Daoy (cell line): ENCODE data around the gene FDXR. TPM values are rescaled to one million over a fixed set of nuclear protein-coding genes. Genes with fewer than 3 reads are reported as not detected.

Experiments
- DNase-seq: peaks from one replicate; pipeline ENCODE4 v3.0.0-alpha.2; 2015; ENCODE audit warnings: low read depth
- total RNA-seq: library from RNA; depleted of rRNA; stranded (reverse); fragments of >200 nt; shearing (Covaris generic); gene quantifications from 2 replicates; pipeline ENCODE4 v1.2.3, GENCODE V29; 2014

Gene FDXR
- total RNA-seq, 1 experiment from 2014 or later, result 13.1 TPM

DNA sequence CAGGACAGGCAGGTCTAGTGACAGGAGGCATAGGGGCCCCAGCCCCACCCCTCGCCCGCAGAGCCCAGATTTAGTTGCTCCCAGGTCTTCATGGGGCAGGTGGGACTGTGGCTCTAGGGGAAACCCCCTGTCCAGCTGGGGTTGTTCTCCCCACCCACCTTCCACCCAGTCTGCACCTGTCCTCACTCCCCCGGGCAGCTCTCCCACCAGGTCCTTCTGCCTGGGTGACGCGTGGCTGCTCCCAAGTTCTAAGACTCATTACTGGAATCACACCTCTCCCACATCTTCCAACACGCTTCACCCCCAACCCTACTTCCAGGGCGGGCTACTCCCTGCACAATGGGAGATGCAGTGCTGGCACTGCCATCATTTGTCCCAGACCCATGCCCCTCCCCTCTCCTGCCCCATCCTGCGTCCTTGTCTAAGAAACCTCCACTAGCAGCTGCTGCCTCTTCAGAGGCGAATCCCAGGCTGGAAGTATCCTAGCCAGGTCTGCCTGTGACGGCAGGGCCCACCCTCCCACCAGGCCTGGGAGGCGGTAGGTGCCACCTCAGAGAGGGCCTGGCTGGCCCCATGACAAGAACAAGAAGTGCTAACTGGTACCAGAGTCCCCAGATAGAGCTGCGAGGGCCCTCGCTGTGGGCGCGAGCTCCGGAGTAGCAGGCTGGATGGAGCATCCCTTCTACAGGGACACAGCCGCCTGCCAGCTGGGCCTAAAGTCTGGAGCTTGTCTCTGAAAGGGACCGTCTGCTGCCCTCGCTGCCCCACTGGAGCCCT, 35.9 kb downstream of the FDXR start:
- no peak for DNase-seq

DNA sequence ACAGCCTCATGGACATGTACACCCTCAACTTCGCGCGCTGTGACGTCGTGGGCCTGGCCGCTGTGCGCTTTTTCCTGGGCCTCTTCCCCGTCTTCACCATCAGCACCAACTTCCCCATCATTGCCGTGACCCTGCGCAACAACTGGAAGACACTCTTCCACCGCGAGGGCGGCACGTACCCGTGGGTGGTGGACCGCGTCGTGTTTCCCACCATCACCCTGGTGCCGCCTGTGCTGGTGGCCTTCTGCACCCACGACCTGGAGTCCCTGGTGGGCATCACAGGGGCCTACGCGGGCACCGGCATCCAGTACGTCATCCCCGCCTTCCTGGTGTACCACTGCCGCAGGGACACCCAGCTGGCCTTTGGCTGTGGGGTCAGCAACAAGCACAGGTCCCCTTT, 36.6 kb downstream of the FDXR start:
- DNase-seq, result no peak

DNA sequence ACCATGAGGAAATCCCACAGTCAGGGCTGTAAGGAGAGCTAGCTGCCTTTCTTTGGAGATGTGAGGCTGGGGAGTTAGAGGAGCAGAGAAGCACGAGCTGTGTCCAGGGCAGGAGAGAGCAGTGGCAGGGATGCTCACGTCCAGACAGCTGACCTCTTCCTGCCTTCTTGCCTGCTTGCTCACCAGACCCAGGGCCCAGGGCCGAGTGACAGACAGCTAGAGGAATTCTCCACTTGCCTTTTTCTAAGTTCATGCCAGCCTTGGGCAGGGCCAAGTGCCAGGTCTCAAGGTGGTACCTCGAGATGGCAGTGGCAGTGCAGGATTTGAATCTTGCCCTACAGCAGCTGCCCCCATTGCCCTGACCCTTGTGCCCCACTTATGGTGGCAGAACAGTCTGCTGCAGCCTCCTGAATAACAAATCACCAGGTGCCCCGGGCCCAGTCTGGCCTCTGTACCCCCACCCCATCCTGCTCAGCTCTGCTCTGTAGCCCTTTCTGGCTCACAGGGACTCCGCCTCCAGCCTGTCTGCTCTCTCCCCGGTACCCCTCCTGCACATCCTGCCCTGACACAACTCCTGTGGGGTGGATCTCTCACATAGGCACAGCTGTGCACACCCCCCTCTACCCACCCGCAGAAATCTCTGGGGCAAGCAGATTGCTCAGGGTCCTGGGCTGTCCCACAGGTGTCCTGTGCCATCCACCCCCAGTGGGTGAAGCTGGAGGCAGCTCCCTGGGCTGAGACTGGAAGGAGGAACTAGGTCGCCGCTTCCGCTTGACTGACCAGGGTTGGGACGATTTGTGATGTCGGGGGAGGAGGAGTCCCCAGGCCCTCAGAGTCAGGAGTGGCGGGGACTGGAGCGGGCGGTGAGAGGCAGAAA, 39.1 kb downstream of the FDXR start:
- no peak for DNase-seq

DNA sequence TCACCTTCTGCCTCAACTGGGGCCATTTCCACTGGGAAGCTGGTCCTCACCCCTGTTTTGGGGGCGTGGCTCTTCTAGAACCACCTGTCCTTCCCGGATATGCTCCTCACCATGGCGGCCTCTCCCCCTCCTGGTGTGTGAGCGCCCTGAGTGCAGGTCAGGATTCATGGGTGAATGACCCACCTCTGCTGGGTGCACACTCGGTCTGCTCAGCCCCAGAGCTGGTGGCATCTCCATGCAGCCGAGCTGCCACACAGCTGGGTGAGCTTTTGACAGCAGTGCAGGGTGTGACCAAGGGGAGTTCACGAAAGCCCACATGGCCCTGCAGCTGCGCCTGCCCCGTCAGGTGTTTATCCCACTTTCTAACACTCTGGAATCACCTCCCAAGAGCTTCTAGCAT, 40.4 kb downstream of the FDXR start:
- no peak for DNase-seq

DNA sequence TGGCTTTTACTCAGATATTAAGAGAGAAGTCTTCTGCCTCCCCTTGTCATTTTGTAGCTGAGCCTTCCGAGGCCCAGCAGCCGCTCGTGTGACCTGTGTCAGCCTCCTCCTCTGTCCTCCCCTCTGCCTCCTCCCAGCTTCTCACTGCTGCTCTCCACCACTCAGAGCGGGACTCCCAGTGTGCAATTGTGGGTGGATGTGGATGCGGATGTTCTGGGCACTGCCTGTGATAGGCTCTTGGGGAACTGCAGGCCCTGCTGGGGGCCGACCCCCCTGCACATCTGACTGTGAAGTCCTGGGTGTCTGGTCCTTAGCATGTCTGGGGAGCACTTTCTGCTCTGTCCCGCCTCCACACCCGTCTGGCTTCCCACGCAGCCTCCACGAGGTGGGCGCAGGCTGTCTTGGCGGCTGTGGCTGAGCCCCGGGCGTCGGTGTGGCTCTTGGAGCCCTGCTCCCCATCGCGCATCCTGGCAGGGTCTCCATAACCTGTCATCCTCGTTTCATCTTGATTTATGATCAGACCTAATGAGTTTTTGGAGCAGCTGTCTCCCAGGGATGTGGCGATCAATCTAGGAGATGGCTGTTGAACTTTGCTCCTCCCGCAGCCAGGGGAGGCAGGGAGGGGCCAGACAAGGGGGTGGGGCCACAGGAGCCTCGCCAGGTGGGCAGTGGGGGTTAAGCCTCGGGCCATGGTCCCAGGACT, 41.2 kb downstream of the FDXR start:
- DNase-seq, result no peak

DNA sequence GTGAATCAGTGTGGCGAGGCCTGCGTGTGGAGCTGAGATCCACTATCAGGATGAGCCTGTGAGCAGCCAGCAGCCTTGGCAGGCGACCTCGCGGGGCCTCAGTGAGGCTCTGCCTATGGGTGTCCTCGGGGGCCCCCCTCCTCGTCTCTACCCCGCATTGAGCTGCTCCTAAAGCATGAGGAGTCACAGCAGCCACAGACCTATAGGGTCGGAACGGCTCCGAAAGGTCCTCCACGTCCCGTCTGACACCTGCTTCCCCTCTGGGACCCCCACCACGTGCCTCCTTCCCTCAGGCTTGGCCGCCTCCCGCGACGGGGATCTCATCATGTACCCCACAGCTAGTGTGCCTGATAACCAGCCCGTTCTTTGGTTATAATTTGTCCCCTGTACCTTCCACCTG, 41.9 kb downstream of the FDXR start:
- DNase-seq, result no peak

DNA sequence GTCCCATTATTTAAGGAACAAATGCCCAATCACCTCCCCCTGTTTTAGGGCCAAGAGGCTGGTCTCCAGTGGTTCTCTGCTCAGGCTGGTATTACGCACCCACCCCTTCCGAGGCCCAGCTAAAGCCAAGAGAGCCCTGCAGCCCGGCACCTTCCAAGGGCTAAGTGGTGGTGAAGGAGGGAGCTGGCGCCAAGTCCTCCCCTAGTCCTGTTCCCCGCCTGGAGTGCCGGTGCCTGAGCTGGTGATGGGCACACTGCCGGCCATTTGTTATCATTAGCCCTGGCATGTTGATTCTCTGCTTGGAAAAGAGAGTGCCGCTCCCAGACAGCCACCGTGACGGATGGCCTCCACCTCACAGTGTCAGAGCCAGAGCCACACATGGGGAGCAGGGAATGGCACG, 45.0 kb downstream of the FDXR start:
- DNase-seq, result no peak

DNA sequence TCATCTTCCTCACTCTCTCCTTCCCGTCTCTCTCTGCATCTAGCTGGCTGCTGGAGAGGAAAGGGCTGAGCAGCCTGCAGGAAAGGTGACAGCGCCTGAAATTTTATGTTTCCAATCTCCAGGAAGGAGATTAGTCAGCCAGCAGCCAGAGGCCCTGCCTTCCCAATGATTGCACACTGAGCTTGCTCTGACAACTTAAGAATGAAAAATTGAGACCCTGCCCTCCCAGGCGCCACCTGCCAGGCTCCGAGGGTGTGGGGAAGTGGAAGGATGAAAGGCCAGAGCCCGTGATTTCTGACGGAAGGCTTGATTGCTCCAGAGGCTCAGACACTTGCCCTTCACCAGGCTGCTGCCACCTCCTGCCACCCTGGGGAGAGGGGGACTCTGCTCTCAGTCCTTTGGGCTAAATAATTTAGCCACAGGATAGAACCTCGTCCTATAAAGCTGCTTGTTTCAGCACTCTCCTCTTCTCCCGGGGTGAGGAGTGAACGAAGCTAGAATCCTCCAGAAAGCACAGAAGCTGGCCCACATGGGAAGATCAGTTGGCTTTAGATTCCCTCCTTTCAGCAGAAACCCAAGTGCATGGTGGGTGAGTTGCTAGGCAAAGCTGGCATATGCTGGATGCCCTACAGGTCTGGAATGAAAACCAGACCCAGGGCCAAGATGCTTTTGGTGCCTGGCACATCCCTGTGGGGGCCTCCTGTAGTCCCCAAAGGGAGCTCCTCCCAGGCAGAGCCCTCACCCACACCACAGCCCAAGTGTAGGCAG, 46.7 kb downstream of the FDXR start:
- no peak for DNase-seq

DNA sequence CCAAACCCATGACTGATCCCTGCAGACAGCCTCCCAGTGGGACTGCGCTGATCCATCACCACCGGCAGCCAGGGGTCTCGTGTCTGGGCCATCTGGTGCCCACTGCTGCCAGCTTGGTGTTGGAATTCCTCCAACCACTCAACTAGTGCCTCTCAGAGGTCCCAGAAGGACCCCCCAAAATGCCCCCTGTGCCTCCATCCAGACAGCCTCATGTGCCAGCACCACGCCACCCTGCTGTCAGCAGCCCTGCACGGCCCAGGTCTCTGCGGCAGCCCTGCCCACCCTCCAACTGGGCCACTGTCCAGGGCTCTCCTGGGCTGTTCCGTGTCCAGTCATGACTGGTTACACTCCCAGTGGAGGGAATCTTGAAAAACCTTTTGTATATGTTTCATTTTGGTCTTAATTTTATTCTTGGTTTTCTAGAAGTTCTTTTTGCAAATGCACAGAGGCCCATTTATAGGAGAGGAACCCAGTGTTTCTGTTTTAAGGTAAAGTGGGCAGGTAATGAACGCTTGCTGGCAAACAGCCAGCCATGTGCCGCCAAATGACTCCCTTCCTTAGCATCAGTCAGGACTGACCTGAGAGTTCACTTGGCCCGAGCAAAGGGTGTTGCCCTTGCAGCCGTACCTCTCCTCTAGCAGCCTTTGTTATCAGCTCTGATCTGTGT, 47.7 kb downstream of the FDXR start:
- no peak for DNase-seq

DNA sequence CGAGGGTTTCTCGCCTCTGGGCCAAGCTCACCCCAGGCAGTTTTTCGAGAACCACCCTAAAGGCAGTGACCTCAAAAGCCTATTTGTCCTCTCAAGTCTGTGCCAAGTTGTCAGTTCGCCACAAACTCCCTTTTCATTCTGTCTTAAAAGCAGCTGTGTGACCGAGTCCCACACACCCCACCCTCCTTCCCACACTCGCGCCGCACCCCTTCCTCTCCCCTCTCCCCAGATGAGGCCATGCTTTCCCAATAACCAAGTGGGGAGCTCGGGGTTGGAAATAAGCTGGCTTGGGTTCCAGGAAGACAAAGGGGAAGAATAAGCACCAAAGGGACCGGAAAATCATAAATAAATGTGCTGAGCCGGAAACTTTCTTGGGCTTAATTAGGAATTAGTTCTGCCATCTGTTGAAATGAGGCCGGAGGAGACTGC, 49.8 kb downstream of the FDXR start:
- no peak for DNase-seq

DNA sequence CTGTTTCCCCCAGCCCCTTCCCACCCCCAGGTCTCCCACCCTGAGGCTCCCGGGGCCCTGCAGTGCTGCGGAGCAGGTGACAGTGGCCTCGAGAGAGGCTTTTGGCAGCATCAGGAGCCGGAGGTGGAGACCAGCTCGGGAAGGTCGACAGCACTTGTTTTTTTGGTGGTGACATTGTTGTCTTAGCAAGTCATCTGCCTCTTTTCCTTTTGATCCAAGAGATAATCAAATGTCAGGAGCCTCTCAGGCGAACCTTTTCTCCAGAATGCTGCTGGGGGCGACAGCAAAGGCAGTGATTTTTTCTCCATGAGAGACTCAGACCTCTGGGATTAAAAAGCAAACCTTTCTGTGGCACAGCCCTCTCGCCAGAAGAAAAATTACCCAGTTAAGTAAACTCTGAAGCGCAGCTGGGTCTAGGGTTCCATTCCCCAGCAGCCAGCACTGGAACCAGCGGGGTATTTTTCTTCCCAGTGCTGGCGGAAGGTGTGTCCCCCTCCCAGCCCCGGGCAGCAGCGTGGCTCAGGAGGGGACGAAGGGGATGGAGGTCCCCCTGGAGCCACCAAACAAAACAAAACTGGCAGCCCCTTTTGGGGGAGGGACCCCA, 50.4 kb downstream of the FDXR start:
- no peak for DNase-seq

DNA sequence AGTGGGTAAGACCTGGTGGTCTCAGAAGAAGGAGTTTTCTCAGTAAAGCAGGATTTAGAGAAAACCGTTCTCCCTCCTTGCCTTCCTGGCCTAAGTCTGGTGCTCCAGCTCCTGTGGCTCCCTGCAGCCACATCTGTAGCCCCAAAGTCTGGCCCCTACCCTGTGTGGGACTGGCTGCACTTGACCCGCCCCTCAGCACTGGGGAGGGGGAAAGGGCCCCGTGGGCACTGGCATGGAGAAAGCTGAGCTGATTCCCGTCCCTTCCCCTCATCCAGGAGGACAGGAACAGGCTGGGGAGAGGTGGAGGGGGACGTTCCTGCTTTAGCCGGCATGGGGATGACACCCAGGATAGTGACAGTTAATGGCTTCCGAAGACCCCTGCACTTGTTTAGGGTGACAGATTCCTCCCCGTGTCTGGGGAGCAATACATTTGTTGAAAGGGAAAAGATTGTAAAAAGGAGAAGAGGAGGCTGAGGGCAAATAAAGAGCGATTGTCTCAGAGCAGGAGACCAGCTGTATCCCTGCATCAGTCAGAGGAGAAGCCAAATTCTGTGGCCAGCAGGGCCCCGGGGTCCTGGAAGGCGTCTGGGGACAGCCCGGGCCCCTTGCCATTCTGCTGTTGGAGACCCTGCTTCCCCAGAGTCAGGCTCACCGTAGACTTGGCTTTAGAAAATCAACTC, 51.0 kb downstream of the FDXR start:
- DNase-seq, result no peak

DNA sequence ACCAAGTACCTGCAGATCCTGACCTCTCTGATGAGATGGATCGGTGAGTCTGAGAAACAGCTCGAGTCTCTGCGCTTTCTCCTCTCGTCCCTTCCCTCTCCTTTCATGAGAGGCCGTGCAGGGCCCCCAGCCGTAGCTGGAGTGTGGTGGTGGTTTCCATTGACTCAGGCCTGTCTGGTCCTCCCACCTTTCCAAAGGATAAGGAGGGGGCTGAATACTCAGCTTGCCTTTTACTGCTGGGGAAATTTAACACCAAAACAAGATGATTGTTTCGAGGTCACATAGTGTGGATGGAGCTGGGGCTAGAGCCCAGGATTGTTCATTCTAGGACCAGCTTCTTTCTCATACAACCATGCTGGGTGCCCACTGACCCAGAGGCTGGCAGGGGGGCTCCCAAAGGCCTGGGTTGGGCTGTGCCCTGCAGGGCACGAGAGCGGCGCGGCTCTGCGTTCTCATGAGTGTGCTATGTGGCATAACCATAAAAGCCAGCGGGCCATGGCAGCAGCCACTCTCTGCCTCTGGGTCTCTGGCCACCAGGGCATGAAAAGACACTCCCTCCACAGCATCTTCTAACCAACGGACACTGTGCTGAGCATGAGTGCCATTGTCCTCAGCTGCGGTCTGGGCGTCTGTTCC, 52.9 kb downstream of the FDXR start:
- DNase-seq, result no peak

DNA sequence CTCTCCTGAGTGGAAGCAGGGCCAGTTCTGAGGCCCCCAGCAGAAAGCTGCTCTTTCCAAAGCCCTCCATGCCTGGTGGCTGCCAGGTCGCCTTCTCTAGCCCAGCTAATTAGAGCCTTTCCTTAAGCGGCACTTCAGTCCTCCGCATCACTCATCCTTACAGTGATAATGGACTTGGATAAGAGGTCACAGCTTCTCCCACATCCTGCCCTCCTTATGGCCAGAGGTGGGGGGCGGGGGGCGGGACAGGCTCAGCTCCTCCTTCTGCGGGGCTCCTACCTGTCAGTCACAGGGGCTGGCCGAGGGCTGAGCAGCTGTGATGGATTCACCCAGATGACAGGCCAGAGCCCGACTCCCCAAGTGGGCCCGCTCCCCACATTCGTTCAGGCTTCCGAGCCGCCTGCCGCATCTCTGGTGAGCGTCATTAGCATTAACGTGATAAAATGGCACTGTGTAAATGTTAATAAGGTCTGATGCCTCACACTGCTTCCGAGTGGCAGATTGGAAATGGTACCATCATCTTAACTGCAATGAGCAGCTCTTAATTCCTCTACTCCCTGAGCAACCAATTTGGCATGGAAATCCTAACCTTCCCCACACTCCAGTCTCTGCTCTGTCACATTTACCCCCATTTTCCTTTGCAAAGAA, 54.4 kb downstream of the FDXR start:
- no peak for DNase-seq

DNA sequence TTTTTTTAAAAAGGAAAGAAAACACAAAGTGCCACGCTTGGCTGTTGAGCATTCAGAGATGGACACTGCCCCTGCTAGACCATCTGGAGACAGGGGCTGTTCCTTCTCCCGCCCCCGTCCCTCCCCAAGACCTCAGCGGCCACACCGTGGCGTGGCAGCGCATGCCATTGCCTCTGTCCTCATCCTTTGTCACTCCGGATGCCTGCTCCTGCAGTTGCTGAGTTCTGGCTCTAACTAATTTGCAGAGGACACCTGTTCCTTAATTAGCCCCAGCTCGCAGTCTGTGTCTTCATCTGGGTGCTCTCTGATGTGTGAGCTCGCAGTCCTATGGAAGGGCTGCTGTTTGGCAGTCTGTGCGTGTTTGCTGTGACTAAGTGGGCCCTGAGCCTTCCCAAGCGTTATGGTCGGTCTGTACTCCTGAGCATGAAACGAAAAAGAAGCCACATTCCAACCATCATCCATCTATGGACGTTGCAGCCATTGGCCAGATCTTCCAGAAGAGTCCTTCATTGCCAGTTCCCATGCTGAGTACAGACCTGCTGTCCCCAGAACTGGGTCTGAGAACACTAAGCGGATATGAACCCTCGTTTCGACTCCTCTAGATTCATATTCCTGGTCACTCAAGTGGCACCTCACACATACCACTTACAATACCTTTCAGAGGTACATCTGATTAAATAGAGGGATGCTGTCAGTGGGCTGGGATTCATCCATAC, 55.7 kb downstream of the FDXR start:
- no peak for DNase-seq

DNA sequence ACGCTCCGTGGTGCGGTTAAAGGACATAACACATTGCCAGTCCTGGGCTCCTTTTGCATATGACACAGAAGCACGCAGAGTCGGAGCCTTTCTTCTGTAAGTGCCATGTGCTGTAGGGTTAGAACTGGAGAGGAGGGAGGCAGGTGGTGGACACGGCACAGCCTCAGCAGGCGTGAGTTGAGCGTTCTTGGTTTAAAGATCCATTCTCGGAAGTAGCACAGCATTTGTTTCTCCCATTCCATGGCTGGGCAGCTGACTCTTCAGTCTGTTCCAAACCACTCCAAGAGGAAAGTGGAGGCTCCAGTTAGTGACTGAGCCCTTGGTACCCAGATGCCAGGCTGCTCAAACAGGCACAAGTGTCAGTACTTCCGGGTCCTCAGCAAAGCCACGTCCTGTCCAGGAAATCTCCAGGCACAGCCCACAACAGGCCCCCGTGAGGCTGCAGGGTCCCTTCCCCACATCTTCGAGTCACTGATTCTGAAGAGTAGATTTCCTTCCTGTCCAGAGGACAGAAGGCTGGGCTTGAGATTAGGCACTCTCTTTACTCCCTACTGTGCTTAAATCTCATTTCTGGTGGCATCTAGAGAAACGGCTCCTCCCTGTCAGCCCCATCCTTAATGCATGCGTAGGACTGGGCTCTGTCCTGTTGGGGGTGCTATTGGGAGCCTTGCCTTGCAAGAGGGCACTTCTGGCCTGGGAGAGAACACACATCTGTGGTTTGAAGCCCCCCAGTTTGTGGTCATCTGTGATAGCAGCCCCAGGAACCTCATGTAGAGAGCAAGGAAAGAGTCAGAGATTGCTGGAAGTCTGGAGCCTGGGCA, 57.0 kb downstream of the FDXR start:
- DNase-seq, result no peak

DNA sequence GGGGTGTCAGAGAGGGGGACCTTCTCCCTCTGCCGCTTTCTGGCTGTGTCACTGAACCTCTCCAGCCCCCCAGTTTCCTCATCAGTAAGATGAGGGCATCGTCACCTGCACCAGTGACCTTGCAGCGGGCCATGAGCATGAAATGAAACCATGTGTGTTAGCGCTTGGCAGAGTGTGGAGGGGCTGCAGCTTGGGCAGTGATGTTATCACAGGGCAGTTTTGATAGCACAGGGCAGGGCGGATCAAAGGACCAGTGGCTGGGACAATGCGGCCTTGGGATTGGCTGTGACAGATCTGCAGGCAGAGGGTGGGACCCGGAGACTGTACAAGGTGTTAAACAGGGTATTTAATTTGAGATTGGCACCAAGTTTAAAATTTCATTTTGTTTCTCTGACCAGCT, 57.7 kb downstream of the FDXR start:
- no peak for DNase-seq

DNA sequence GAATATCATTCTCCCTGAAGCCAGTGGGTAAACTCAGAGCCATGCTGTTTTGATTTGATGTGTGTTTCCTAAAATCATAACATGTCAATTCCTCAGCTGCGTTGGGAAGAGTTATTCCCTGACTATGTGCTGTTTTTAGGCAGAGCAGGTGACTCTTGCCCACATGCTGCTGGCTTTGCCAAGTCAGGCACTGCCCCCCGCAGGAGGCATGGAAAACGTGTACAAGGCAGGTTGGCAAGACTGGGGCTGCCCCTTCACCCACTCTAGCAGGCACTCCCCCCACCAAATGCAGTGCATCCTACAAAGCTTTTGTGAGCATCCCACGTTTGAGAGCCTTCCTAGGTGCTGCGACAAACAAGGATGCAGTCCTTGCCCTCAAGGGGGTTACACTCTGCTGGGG, 58.3 kb downstream of the FDXR start:
- no peak for DNase-seq
